Measurements from ENCODE around the gene DIDO1.

DIDO1 gene

DNA sequence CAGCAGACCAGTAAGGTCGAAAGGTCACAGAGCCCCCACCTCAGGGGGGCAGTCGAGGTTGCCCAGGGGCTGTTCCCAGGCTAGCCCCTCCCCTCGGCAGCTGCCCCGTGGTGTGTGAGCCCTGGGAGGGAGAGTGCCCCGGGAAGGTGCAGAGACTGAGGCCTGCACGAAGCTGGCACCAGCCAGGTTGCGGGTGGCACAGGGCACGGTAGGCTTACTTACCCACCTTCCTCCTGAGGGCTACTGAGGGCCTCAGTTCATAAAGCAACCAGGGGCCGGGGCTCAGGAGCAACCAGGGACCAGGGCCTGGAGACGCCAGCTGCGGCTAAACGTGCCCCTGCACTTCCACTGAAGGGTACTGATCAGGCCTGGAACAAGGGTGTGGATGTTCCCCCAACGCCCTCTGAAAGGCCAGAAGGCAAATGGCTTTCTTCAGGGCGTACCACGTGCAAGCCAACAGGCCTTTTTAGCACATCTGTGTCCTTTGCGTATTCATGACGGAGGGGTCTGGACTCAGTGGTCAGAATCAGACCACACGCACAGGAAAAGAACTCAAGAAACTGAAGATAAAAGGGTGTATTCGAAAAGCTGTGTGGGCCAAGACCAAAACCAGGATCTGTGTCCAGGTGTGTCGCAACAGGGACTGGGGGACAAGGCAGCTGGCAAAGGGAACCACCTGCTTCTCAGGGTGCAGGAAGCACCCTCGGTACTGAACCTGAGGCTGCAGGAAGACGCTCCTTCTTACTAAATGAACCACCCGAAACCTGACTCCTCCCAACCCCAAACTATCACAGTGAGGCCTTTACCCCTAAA lies 40.2 kb downstream of the DIDO1 start:
- TF ChIP-seq, protein P1, sequence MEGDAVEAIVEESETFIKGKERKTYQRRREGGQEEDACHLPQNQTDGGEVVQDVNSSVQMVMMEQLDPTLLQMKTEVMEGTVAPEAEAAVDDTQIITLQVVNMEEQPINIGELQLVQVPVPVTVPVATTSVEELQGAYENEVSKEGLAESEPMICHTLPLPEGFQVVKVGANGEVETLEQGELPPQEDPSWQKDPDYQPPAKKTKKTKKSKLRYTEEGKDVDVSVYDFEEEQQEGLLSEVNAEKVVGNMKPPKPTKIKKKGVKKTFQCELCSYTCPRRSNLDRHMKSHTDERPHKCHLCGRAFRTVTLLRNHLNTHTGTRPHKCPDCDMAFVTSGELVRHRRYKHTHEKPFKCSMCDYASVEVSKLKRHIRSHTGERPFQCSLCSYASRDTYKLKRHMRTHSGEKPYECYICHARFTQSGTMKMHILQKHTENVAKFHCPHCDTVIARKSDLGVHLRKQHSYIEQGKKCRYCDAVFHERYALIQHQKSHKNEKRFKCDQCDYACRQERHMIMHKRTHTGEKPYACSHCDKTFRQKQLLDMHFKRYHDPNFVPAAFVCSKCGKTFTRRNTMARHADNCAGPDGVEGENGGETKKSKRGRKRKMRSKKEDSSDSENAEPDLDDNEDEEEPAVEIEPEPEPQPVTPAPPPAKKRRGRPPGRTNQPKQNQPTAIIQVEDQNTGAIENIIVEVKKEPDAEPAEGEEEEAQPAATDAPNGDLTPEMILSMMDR (IDR thresholded peaks at IDR 0.05) = no peak

DNA sequence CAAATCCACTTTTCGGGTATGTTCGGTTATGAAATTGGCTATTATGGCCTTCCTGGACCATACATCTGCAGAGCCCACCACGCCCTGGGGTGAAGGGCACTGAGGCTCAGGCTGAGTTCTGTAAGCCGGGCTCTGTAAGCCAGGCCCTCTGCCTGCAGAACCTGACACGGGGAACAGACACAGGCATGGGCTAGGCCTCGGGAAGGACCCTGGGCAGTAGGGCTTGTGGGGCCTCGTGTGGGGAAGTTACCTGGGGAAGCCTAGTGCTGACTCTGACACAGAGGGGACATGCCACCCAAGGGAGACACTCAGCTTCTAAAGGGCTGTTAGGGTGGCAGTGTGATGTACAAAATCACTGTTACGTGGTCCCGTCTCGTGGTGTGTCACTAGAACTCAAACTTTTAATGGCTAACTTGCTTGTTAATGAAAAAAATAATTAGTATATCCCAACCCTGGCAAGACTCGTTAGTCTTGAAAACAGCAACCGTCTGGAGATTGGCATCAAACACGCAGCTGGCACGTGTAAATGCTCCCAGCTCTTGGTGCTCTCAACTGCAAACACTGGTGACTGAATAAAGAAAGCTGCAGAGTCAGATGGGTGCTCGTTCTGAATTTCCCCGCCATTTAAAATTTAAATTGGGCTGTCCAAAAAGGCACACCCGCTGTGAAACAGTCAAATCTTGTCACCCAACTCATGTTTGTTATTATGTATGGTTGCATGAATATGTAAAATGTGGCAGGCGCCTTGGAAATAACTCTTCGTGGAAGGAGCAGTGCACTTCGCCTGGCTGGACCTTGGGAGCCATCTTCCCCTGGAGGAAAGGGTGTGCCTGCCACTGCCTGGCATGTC lies 41.0 kb downstream of the DIDO1 start:
- TF ChIP-seq, protein P1 (IDR thresholded peaks at IDR 0.05) = no peak

DNA sequence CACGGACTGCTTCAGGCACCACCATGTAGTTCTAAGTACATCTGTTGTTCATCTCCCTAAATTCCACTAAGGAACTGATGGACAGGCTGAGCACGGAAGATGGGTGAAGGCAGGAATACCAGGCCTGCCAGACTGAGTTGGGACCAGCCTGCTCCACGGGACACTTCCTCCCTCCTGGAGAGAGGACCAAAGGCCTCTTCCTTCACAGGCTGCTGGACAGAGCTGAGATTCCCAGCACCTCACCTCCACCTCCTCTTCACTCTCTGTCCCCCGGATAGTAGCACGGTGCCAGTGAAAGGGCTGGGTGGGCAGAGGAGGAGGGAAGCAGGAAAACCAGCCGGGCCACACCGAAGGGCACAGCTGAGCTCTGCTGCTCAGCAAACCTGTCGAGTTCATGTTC lies 41.7 kb downstream of the DIDO1 start:
- TF ChIP-seq, protein P1 (IDR thresholded peaks at IDR 0.05) = no peak

DNA sequence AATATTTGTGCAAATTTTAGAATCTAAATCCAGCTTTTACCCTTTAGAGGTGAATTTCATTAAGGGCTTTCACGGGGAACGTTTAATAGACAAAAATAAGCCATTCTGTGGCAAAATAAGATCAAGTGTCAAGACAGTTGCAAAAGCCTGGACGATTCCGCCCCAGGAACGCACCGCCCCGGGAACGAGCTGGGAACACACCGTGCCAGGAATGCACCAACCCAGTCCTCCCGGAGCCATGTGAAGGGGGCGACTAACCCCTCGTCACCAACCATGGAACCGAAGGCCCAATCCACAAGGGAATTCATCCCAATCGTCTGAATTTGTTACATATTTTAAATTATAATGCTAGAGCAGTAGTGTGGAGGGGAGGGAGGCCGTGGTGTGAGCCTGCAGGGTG lies 43.9 kb downstream of the DIDO1 start:
- TF ChIP-seq, protein P1 (IDR thresholded peaks at IDR 0.05) = no peak

DNA sequence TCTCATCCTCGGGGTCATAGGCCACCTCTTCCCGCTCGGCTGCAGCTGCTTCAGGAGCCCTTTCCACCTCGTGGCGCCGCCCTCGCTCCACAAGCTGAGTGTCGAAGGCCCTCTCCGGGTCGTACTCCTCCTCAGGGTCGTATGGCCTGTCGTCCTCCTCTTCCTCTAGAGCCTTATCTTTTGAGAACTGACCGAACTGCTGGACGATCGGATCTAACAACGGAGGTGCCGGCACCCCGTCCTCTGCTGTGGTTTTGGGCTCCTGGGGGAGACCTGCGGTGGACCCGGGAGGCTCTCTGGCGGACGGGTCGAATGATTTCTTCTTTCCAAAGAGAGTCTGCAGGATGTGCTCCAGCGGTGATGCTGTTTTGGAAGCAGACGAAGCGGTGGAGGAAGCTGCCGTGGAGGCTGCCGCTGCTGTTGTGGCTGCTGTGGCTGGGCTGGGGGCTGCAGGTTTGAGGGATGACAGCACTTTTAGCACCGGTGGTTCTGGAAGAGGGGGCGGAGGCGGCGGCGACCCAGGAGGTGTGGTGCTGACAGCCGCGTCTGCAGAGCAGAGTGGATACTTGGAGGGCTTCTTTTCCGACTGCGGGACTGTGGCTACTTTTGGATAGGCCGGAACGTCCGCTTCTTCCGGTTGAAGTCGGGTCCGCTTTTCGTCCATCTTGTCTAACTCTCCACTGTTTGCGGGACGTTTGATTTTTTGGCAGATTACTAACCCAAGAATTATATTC lies 44.5 kb downstream of the DIDO1 start:
- TF ChIP-seq, protein P1 (IDR thresholded peaks at IDR 0.05) = no peak

DNA sequence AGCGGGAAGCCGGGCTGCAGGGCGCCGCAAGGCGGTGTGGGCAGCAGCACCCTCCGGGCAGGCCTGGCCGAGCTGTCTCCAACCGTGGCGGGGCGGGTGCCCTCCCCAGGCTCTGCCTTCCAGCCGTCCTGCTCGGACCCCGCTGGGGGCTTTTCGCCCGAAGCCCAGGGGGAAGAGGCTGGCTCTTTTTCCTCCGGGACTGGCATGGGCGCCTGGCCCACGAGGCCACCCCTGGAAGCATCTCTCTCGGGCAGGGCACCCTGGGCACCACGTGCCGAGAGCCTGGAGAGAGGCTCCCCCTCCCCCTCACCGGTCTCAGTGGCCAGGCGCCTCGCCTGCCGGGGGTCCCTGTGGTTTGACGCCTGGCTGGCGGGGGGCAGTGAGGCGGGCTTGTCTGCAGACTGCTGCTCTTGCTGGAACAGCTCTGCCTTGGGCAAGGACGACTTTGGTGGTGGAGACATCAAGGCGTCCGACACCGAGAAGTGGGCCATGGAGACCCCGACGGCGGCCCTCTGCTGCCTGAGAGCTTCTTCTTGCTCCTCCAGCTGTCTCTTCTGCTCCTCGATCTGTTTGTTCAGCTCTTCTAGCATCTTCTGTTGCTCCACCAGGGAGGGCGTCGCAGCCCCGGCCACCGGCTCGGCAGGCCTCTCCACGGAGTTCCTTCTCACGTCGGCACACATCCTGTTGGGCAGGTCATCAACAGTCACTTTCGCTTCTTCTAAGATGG lies 45.2 kb downstream of the DIDO1 start:
- TF ChIP-seq, protein P1 (IDR thresholded peaks at IDR 0.05) = no peak

All from LNCAP (cell line).